Naive thymus-derived CD8-positive, alpha-beta T cell (primary cell): Measurements from ENCODE around the gene ZFPL1. TPM values are rescaled to one million over a fixed set of nuclear protein-coding genes. Genes with fewer than 3 reads are reported as not detected.

ENCODE experiments used
- ATAC-seq, 2 donors: fragments of 150-1000 bp; cut with Tn5 transposase in 1 of 2; sonication (Bioruptor Pico), chemical (Tn5 transposase) in 1 of 2; 1 replicate in 1 of 2; 2 replicates in 1 of 2; pipeline ENCODE4 v1.10.0; 2021; ENCODE audit warnings: mild to moderate bottlenecking in 2 of 2, moderate library complexity in 2 of 2
- POLR2A ChIA-PET: fragments of 350-600 bp; sonication (Branson Sonifier 250); formaldehyde crosslinking; loops from one replicate; lab custom pipeline; 2021; ENCODE audit warnings: antibody characterized with exemption; lab: Charles Lee
- DNase-seq, 10 donors: peaks; one replicate each; pipeline versions ENCODE4 v3.0.0 to v3.0.0-alpha.2; 2020 to 2022
- H3K27ac Mint-ChIP-seq, 10 donors: one replicate each; pipeline ENCODE4 v1.8.0; 2020 to 2022; ENCODE audit warnings: mild to moderate bottlenecking in 10 of 10, mixed read lengths in 10 of 10, moderate library complexity in 4 of 10, inconsistent platforms in 1 of 10
- H3K27me3 Mint-ChIP-seq, 5 donors: one replicate each; pipeline ENCODE4 v1.8.0; 2021 to 2022; ENCODE audit warnings: mixed read lengths in 5 of 5
- H3K36me3 Mint-ChIP-seq, 3 donors: one replicate each; pipeline ENCODE4 v1.8.0; 2020 to 2022; ENCODE audit warnings: mixed read lengths in 3 of 3, mild to moderate bottlenecking in 2 of 3, inconsistent platforms in 1 of 3
- H3K4me1 Mint-ChIP-seq, 4 donors: one replicate each; pipeline ENCODE4 v1.8.0; 2021 to 2022; ENCODE audit warnings: mixed read lengths in 4 of 4
- H3K4me3 Mint-ChIP-seq, 10 donors: one replicate each; pipeline ENCODE4 v1.8.0; 2020 to 2022; ENCODE audit warnings: mild to moderate bottlenecking in 10 of 10, mixed read lengths in 10 of 10, moderate library complexity in 6 of 10, inconsistent platforms in 1 of 10
- H3K9me3 Mint-ChIP-seq, 9 donors: one replicate each; pipeline ENCODE4 v1.8.0; 2020 to 2022; ENCODE audit warnings: mixed read lengths in 9 of 9, mild to moderate bottlenecking in 3 of 9, inconsistent platforms in 1 of 9, moderate library complexity in 1 of 9
- polyA plus RNA-seq, 3 donors: library from polyadenylated mRNA; unstranded; fragments of 300-500 nt; fragmentation: Illumina TruSeq; gene quantifications; one replicate each; pipeline ENCODE4 v1.2.3, GENCODE V29; 2021
- total RNA-seq, 8 experiments: library from RNA in 2 of 8; stranded (reverse) in 2 of 8; gene quantifications; one replicate each; pipeline ENCODE4 v1.2.3 and lab custom pipeline; 2021 to 2026

ZFPL1 gene
- total and polyA plus RNA-seq, 5 experiments from 2014 or later, result 21.5 to 50.5 (median 33.1) TPM

DNA sequence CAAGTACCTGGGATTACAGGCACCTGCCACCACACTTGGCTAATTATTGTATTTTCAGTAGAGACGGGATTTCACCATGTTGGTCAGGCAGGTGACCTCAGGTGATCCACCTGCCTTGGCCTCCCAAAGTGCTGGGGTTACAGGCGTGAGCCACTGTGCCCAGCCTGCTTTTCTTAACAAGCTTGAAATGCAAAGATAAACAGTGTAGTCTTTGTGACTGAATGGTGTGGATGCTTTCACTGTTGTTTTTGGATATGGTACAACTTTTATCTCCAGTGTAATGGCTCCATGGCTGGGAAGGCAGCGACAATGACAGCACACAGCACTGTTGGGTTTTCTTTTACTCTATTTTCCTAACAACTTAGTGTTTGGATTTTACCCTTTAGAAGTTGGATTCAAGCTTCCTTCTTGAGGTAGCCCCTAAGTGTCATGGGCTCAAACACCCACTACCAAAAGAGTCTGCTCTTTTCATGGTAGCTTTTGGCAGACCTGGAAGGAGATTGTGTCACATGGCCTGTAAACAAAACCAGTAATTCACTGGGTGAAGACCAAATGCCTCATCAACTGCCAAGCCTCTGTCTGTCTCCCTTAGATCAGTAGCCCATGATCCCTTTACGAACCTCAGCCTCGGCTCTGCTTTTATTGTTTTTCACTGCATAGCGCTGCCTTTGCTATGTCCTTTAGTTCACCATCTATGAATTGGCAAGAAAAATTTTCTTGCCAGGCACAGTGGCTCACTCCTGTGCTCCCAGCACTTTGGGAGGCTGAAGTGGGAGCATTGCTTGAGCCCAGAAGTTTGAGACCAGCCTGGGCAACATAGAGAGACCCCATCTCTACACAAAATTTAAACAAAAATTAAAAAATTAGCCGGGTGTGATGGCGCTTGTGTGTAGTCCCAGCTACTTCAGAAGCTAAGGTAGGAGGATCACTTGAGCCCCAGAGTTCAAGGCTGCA lies 18.4 kb downstream of the ZFPL1 start:
- POLR2A ChIA-PET, result interaction anchor here (0.7 to 1.9 kb wide), 3 partner anchors 15 to 223 kb away, joined by 3 to 5 read pairs (median 5); partner anchors contain the start of gene ZNHIT2
- Mint-ChIP-seq H3K27me3 (no peaks in the 10 kb centered on the region), H3K4me1 (peaks cover 12 to 39% (median 17%) of the 10 kb centered on the region in 4 donors), H3K27ac (peak overlapping the region in 3 of 10 donors; percentile 8 to 63 (median 20)), H3K4me3 (no peak overlapping the region), H3K36me3 (peaks cover 0 to 64% (median 0%) of the 10 kb centered on the region in 3 donors), H3K9me3 (no peaks in the 10 kb centered on the region)
- DNase-seq (no peak), ATAC-seq (no peak)

GRCh38 chr11:65103476-65103875 lies 19.5 kb downstream of the ZFPL1 start:
- Mint-ChIP-seq H3K4me1 (peaks cover 11 to 34% (median 14%) of the 10 kb centered on the region in 4 donors), H3K36me3 (peaks cover 0 to 60% (median 0%) of the 10 kb centered on the region in 3 donors), H3K9me3 (no peaks in the 10 kb centered on the region), H3K4me3 (no peak overlapping the region), H3K27me3 (no peaks in the 10 kb centered on the region), H3K27ac (peak overlapping the region in 4 of 10 donors; percentile 6 to 63 (median 27))
- ATAC-seq (no peak), DNase-seq (no peak)
- POLR2A ChIA-PET, result interaction anchor here (1.0 kb wide), 1 partner anchor 14 kb away, joined by 6 read pairs; the partner anchor contains the start of gene ZNHIT2

DNA sequence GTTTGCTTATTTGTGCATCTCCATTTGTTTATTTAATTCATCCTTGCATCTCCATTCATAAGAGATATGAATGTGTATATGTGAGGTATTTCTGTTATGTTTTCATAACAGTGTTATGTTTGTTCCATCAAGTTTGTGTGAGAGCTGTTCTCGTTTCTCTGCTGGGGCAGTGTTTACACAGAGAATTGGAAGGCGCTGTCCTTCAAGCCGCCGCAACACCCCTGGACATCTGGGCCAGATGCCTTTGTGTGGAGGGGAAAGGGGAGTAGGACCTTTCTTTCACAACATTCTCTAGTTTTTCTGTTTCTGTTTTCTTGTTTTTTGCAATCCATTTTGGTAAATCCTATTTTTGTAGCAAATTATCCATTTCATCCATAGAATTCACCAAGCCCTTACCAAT lies 20.6 kb downstream of the ZFPL1 start:
- peak overlapping the region in 4 of 10 donors; percentile 2 to 63 (median 31) for H3K27ac Mint-ChIP-seq
- peaks cover 0 to 53% (median 0%) of the 10 kb centered on the region in 3 donors for H3K36me3 Mint-ChIP-seq
- DNase-seq (no peak), ATAC-seq (no peak)
- no peaks in the 10 kb centered on the region for H3K27me3 Mint-ChIP-seq
- POLR2A ChIA-PET, result no interaction called here
- no peaks in the 10 kb centered on the region for H3K9me3 Mint-ChIP-seq
- H3K4me3 Mint-ChIP-seq, result no peak overlapping the region
- H3K4me1 Mint-ChIP-seq, result peaks cover 7 to 28% (median 12%) of the 10 kb centered on the region in 4 donors

- H3K36me3 Mint-ChIP-seq, result peaks cover 0 to 41% (median 0%) of the 10 kb centered on the region in 3 donors
- POLR2A ChIA-PET, result interaction anchor here (0.6 to 6.8 kb wide), 3 partner anchors 10 to 75 kb away, joined by 3 to 115 read pairs (median 23); partner anchors contain the start of genes VPS51 and ZNHIT2
- no peaks in the 10 kb centered on the region for H3K27me3 Mint-ChIP-seq
- H3K4me3 Mint-ChIP-seq, result no peak overlapping the region
- DNase-seq, result no peak
- no peak for ATAC-seq
- H3K27ac Mint-ChIP-seq, result peak overlapping the region in 1 of 10 donors; percentile 6
- peaks cover 24 to 43% (median 30%) of the 10 kb centered on the region in 4 donors for H3K4me1 Mint-ChIP-seq
- H3K9me3 Mint-ChIP-seq, result no peaks in the 10 kb centered on the region
Measured at GRCh38 chr11:65107078-65107477, 23.1 kb downstream of the ZFPL1 start.

GRCh38 chr11:65107751-65108468 lies 23.9 kb downstream of the ZFPL1 start:
- H3K36me3 Mint-ChIP-seq, result peaks cover 0 to 40% (median 0%) of the 10 kb centered on the region in 3 donors
- H3K27ac Mint-ChIP-seq, result no peak overlapping the region
- ATAC-seq, result no peak
- no peaks in the 10 kb centered on the region for H3K27me3 Mint-ChIP-seq
- no peak for DNase-seq
- POLR2A ChIA-PET, result interaction anchor here (0.6 to 6.8 kb wide), 5 partner anchors 10 to 76 kb away, joined by 3 to 115 read pairs (median 23); partner anchors contain the start of genes FAU, MRPL49, SYVN1 and VPS51
- no peak overlapping the region for H3K4me3 Mint-ChIP-seq
- H3K4me1 Mint-ChIP-seq, result peaks cover 25 to 38% (median 32%) of the 10 kb centered on the region in 4 donors
- H3K9me3 Mint-ChIP-seq, result no peaks in the 10 kb centered on the region

DNA sequence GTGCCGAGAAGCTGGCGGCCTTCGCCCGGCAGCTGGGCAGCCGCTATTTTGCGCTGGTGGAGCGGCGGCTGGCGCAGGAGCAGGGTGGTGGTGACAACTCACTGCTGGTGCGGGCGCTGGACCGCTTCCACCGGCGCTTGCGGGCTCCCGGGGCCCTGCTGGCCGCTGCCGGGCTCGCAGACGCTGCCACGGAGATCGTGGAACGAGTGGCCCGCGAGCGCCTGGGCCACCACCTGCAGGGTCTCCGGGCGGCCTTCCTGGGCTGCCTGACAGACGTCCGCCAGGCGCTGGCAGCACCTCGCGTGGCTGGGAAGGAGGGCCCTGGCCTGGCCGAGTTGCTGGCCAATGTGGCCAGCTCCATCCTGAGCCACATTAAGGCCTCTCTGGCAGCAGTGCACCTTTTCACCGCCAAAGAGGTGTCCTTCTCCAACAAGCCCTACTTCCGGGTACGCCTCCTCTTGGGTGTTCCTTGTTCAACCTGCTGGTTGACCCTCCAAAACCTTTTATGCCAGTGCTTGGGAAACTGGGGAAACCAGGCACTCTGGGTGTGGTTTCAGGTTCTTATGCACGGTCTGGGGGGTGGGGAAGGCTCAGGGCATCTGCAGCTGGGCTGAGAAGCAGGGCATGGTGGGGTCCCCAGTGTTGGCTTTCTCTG lies 24.6 kb downstream of the ZFPL1 start:
- H3K4me1 Mint-ChIP-seq, result peaks cover 30 to 43% (median 35%) of the 10 kb centered on the region in 4 donors
- no peak overlapping the region for H3K27ac Mint-ChIP-seq
- no peaks in the 10 kb centered on the region for H3K9me3 Mint-ChIP-seq
- no peak overlapping the region for H3K4me3 Mint-ChIP-seq
- POLR2A ChIA-PET, result interaction anchor here (1.4 to 6.8 kb wide), 4 partner anchors 10 to 26 kb away, joined by 8 to 115 read pairs (median 62); partner anchors contain the start of genes FAU, MRPL49, SYVN1 and VPS51
- peaks cover 0 to 33% (median 0%) of the 10 kb centered on the region in 3 donors for H3K36me3 Mint-ChIP-seq
- ATAC-seq (no peak), DNase-seq (no peak)
- H3K27me3 Mint-ChIP-seq, result no peaks in the 10 kb centered on the region

GRCh38 chr11:65109231-65110198 lies 25.5 kb downstream of the ZFPL1 start:
- Mint-ChIP-seq H3K36me3 (peaks cover 0 to 28% (median 0%) of the 10 kb centered on the region in 3 donors), H3K27me3 (no peaks in the 10 kb centered on the region), H3K4me1 (peaks cover 30 to 44% (median 40%) of the 10 kb centered on the region in 4 donors), H3K4me3 (no peak overlapping the region), H3K9me3 (no peaks in the 10 kb centered on the region), H3K27ac (peak overlapping the region in 9 of 10 donors; percentile 63 to 99 (median 89))
- POLR2A ChIA-PET, result interaction anchor here (0.5 to 6.8 kb wide), 12 partner anchors 9 to 1444 kb away, joined by 3 to 115 read pairs (median 16); partner anchors contain the start of genes ARL2, CAPN1, FAU and MRPL49
- DNase-seq, result peak in 1 of 10 donors; percentile 63
- no peak for ATAC-seq

DNA sequence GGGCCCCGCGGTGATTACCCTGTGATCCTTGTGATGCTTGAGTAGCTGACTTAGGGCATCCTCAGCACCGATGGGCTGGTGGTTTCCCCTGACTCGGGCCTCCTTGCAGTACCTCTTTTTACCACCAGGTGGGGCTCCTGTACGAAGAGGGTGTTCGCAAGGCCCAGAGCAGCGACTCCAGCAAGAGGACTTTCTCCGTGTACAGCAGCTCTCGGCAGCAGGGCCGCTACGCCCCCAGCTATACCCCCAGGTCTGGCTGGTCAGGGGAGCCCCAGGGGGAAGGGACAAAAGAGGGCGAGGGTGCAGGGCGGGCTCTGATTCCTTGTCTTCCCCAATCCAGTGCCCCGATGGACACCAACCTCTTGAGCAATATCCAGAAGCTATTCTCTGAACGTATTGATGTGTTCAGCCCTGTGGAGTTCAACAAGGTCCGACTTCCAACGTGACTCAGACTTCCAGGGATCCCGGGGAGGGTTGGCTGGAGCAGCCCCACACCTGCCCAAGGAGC lies 26.4 kb downstream of the ZFPL1 start:
- Mint-ChIP-seq H3K36me3 (peaks cover 0 to 19% (median 0%) of the 10 kb centered on the region in 3 donors), H3K4me3 (peak overlapping the region in 9 of 10 donors; percentile 39 to 73 (median 56)), H3K4me1 (peaks cover 27 to 44% (median 41%) of the 10 kb centered on the region in 4 donors), H3K27ac (peak overlapping the region; percentile 63 to 99 (median 89)), H3K27me3 (no peaks in the 10 kb centered on the region), H3K9me3 (no peaks in the 10 kb centered on the region)
- peak; percentile 88 to 98 (median 94) for DNase-seq
- POLR2A ChIA-PET, result interaction anchor here (0.5 to 6.8 kb wide), 15 partner anchors 8 to 366 kb away, joined by 3 to 115 read pairs (median 12); partner anchors contain the start of genes ARL2, CAPN1, FAU and MAP4K2
- peak; percentile 43 to 54 for ATAC-seq

DNA sequence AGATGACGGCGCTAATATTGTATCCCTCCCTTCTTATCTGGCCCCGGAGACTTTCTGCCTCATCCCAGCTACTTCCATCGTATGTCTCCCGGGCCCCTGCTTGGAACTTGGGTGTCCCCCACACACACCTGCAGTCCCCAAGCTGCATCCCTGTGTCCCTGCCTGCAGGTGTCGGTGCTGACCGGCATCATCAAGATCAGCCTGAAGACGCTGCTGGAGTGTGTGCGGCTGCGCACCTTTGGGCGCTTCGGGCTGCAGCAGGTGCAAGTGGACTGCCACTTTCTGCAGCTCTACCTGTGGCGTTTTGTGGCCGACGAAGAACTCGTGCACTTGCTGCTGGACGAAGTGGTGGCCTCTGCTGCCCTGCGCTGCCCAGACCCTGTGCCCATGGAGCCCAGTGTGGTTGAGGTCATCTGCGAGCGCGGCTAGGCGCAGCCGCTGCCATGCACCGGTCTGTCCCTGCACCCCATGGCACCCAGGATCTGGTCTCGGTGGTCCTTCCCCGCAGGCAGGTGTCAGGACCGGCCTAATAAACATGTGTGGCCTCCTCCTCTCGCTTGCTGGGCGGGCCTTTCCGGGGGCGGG lies 27.2 kb downstream of the ZFPL1 start:
- DNase-seq, result peak in 1 of 10 donors; percentile 17
- Mint-ChIP-seq H3K36me3 (peaks cover 0 to 12% (median 0%) of the 10 kb centered on the region in 3 donors), H3K4me1 (peaks cover 27 to 48% (median 41%) of the 10 kb centered on the region in 4 donors), H3K27ac (peak overlapping the region; percentile 63 to 99 (median 90)), H3K9me3 (no peaks in the 10 kb centered on the region), H3K4me3 (peak overlapping the region; percentile 81 to 99 (median 88)), H3K27me3 (no peaks in the 10 kb centered on the region)
- no peak for ATAC-seq
- POLR2A ChIA-PET, result interaction anchor here (0.5 to 6.8 kb wide), 24 partner anchors 11 to 429 kb away, joined by 3 to 115 read pairs (median 4); partner anchors contain the start of genes ARL2, CAPN1, CDCA5 and FAU
